Lower lobe of right lung (tissue), 2 donors: ENCODE results near the gene ZNRF3. TPM values are rescaled to one million over a fixed set of nuclear protein-coding genes. Genes with fewer than 3 reads are reported as not detected.
"Not testable (repeated sequence)": the region's sequence is repeated elsewhere in the genome, so short reads cannot be mapped to it uniquely, and the experiment has no call there.

ENCODE experiments used
- ATAC-seq, 2 donors: fragments of 200-7000 bp; cut with Tn5 transposase; one replicate each; pipeline ENCODE4 v1.9.1; 2020 to 2022; ENCODE audit warnings: mild to moderate bottlenecking in 2 of 2, moderate library complexity in 2 of 2
- DNase-seq: peaks from one replicate; pipeline ENCODE4 v3.0.0-alpha.2; 2020
- H3K27ac ChIP-seq: fragments of 200-600 bp; one replicate; pipeline ENCODE4 v1.8.0; 2022
- H3K27me3 ChIP-seq: fragments of 200-600 bp; one replicate; pipeline ENCODE4 v1.8.0; 2022; ENCODE audit warnings: low read depth
- H3K36me3 ChIP-seq: fragments of 200-600 bp; one replicate; pipeline ENCODE4 v1.8.0; 2022; ENCODE audit warnings: mild to moderate bottlenecking
- H3K4me1 ChIP-seq: fragments of 200-600 bp; one replicate; pipeline ENCODE4 v1.8.0; 2022
- H3K4me3 ChIP-seq: fragments of 200-600 bp; one replicate; pipeline ENCODE4 v1.8.0; 2022; ENCODE audit warnings: mild to moderate bottlenecking
- H3K9me3 ChIP-seq: fragments of 200-600 bp; one replicate; pipeline ENCODE4 v1.8.0; 2022
- CTCF ChIP-seq: fragments of 200-600 bp; IDR thresholded peaks from one replicate; pipeline ENCODE4 v1.8.0; 2022; ENCODE audit warnings: antibody characterized with exemption, mild to moderate bottlenecking
- intact Hi-C: fragments of 100-400 bp; cut with DNase I; formaldehyde crosslinking; loops from one replicate; pipeline ENCODE4 v1.11.0; 2022
- total RNA-seq: library from RNA; stranded (reverse); fragmentation: NEBNext Ultra II Directional; extraction: Animal tissue kit (Norgen Biotek cat#: 25700); gene quantifications from one replicate; pipeline ENCODE4 v1.2.1, GENCODE V29; 2021
- donor health status: DM: no; HTN: yes; CAD: no; lungs with severe emphysema.

Gene ZNRF3
- total RNA-seq, 1 donor from 2014 or later: 11.3 TPM

- peak in 1 of 2 donors; percentile 64 for ATAC-seq
- Histone ChIP-seq H3K4me3 (no peak overlapping the region), H3K27ac (peak overlapping the region; percentile 51), H3K27me3 (no peaks in the 10 kb centered on the region), H3K9me3 (no peaks in the 10 kb centered on the region), H3K36me3 (no peaks in the 10 kb centered on the region), H3K4me1 (peaks cover 43% of the 10 kb centered on the region)
- no peak for TF ChIP-seq CTCF
- DNase-seq: no peak
- intact Hi-C loops: no loop called here
Measured at GRCh38 chr22:28904211-28904896, 21.0 kb downstream of the ZNRF3 start.

- no peak for DNase-seq
- TF ChIP-seq CTCF: no peak
- H3K9me3 ChIP-seq: no peaks in the 10 kb centered on the region
- no peaks in the 10 kb centered on the region for H3K36me3 ChIP-seq
- intact Hi-C loops: no loop called here
- H3K4me3 ChIP-seq: no peak overlapping the region
- H3K4me1 ChIP-seq: peaks cover 42% of the 10 kb centered on the region
- H3K27me3 ChIP-seq: no peaks in the 10 kb centered on the region
- no peak for ATAC-seq
- no peak overlapping the region for H3K27ac ChIP-seq
Measured at GRCh38 chr22:28905256-28905832, 22.0 kb downstream of the ZNRF3 start.

GRCh38 chr22:28906312-28906711, 22.9 kb downstream of the ZNRF3 start:
- H3K4me3 ChIP-seq: no peak overlapping the region
- intact Hi-C loops: no loop called here
- H3K36me3 ChIP-seq: no peaks in the 10 kb centered on the region
- no peak overlapping the region for H3K27ac ChIP-seq
- H3K27me3 ChIP-seq: no peaks in the 10 kb centered on the region
- ATAC-seq (no peak), DNase-seq (no peak)
- no peak for TF ChIP-seq CTCF
- no peaks in the 10 kb centered on the region for H3K9me3 ChIP-seq
- peaks cover 52% of the 10 kb centered on the region for H3K4me1 ChIP-seq

- DNase-seq (no peak), ATAC-seq (no peak)
- intact Hi-C loops: no loop called here
- Histone ChIP-seq H3K4me1 (peaks cover 63% of the 10 kb centered on the region), H3K27me3 (no peaks in the 10 kb centered on the region), H3K4me3 (no peak overlapping the region), H3K27ac (no peak overlapping the region), H3K36me3 (no peaks in the 10 kb centered on the region), H3K9me3 (no peaks in the 10 kb centered on the region)
- no peak for TF ChIP-seq CTCF
Measured at GRCh38 chr22:28907311-28908008, 24.1 kb downstream of the ZNRF3 start.

GRCh38 chr22:28908810-28909209, 25.4 kb downstream of the ZNRF3 start:
- not testable (repeated sequence) for ATAC-seq

GRCh38 chr22:28909375-28909774, 26.0 kb downstream of the ZNRF3 start:
- DNase-seq: no peak

More at GRCh38 chr22:28908810-28909209, 25.4 kb downstream of the ZNRF3 start:
- H3K27ac ChIP-seq, H3K4me3 ChIP-seq, H3K27me3 ChIP-seq, H3K36me3 ChIP-seq, intact Hi-C loops, H3K9me3 ChIP-seq, DNase-seq: not testable (repeated sequence)
- H3K4me1 ChIP-seq: peaks cover 63% of the 10 kb centered on the region

More at GRCh38 chr22:28909375-28909774, 26.0 kb downstream of the ZNRF3 start:
- no peak for ATAC-seq
- intact Hi-C loops: no loop called here
- Histone ChIP-seq H3K4me3 (no peak overlapping the region), H3K27ac (no peak overlapping the region), H3K4me1 (peaks cover 63% of the 10 kb centered on the region), H3K36me3 (no peaks in the 10 kb centered on the region), H3K27me3 (no peaks in the 10 kb centered on the region), H3K9me3 (no peaks in the 10 kb centered on the region)
- TF ChIP-seq CTCF: no peak
